Astrocyte (in vitro differentiated cells and primary cell): ENCODE results near the gene ANKAR.

Experiments
- EZH2 ChIP-seq: IDR thresholded peaks from 2 replicates; pipeline ENCODE4 v1.6.1; 2012; ENCODE audit warnings: mild to moderate bottlenecking, low read length, inconsistent platforms; ENCODE audit not compliant: insufficient read depth
- TF ChIP-seq, protein P1 (sequence below): IDR thresholded peaks from 2 replicates; pipeline ENCODE4 v1.5.1; 2011; ENCODE audit warnings: low read depth, mild to moderate bottlenecking, inconsistent platforms, low read length, moderate library complexity; ENCODE audit not compliant: insufficient read depth

- TF ChIP-seq, protein P1, sequence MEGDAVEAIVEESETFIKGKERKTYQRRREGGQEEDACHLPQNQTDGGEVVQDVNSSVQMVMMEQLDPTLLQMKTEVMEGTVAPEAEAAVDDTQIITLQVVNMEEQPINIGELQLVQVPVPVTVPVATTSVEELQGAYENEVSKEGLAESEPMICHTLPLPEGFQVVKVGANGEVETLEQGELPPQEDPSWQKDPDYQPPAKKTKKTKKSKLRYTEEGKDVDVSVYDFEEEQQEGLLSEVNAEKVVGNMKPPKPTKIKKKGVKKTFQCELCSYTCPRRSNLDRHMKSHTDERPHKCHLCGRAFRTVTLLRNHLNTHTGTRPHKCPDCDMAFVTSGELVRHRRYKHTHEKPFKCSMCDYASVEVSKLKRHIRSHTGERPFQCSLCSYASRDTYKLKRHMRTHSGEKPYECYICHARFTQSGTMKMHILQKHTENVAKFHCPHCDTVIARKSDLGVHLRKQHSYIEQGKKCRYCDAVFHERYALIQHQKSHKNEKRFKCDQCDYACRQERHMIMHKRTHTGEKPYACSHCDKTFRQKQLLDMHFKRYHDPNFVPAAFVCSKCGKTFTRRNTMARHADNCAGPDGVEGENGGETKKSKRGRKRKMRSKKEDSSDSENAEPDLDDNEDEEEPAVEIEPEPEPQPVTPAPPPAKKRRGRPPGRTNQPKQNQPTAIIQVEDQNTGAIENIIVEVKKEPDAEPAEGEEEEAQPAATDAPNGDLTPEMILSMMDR = no peak
- TF ChIP-seq EZH2 = no peak
Measured at GRCh38 chr2:189669913-189670312, 4.6 kb upstream of the ANKAR start.
